ENCODE measurements around the gene DOCK2. TPM values are rescaled to one million over a fixed set of nuclear protein-coding genes. Genes with fewer than 3 reads are reported as not detected.
"Not testable (repeated sequence)": the region's sequence is repeated elsewhere in the genome, so short reads cannot be mapped to it uniquely, and the experiment has no call there.

Gene DOCK2
- total and polyA plus RNA-seq, 8 donors, result 0.73 to 15.6 (median 1.7) TPM

DNA sequence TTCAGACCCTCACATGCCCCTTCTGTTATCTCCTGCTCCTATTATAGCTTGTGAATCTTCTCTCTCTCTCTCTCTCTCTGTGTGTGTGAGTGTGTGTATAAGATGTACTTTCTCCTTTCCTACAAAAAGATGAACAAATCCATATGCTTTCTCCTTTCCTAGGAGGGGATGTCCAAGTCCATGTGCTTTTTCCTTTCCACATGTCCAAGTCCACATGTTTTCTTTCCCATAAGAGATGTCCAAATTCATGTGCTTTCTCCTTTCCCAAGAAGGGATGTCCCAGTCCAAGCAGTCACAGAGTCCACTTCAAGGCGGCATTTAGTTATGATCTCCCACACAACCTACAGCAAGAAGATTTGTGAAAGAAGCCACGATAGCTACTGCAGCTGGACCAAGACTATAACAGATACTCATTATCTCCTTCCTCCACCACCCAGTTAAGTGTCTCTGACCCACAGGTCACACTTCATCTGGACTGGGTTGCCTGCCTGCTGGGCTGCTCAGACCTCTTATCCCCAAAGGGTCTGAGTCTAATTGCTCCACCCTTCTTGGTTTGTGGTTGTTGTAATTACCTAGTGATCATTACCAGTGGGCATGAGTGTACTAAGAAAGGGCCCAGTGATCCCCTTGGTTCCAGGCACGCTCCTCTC lies 450.2 kb downstream of the DOCK2 start:
- no peak for FAIRE-seq
- TF ChIP-seq, protein P1, sequence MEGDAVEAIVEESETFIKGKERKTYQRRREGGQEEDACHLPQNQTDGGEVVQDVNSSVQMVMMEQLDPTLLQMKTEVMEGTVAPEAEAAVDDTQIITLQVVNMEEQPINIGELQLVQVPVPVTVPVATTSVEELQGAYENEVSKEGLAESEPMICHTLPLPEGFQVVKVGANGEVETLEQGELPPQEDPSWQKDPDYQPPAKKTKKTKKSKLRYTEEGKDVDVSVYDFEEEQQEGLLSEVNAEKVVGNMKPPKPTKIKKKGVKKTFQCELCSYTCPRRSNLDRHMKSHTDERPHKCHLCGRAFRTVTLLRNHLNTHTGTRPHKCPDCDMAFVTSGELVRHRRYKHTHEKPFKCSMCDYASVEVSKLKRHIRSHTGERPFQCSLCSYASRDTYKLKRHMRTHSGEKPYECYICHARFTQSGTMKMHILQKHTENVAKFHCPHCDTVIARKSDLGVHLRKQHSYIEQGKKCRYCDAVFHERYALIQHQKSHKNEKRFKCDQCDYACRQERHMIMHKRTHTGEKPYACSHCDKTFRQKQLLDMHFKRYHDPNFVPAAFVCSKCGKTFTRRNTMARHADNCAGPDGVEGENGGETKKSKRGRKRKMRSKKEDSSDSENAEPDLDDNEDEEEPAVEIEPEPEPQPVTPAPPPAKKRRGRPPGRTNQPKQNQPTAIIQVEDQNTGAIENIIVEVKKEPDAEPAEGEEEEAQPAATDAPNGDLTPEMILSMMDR (IDR thresholded peaks at IDR 0.05), result no peak
- WGBS, 2 donors, result 69 to 82% methylated on average over 3 of the region's 3 CpGs

DNA sequence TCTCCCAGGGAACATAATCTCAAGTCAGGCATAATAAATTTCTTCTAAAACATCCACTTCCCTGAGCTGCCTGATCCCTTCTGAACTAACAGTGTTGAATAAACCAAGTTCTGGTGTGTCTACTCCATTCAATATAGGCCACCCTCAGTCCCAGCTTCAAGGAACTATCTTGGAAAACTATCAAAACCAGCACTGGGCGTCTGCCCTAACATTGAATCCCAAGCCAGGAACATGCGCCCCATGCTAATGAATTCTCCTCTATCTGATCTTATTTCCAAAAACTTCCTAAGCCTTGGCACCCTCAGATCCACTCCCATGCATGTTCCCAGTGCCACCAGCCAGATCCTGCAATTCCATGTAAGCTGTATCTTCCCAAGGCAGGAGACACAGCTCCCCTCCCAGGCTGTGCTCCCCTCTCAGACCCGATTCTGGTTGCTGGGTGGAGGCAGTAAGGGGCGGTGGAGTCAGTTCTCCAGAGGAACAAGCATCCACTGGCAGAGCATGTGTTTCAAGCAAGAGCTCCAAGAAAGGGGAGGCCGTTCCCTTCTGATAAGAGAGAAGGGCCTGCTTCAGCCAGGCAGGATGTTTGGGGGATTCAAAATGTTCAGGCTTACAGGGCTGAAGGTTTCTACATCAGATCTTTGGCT lies 455.5 kb downstream of the DOCK2 start:
- no peaks in the 10 kb centered on the region for H3K9me3 ChIP-seq
- intact Hi-C loops (cut with DNase I), result no loop called here
- TF ChIP-seq, protein P1 (IDR thresholded peaks at IDR 0.05), result no peak
- DNase-seq (no peak), FAIRE-seq (no peak), ATAC-seq (no peak)
- no peaks in the 10 kb centered on the region for H3K36me3 ChIP-seq
- no peak overlapping the region for H3K4me3 ChIP-seq
- H3K27me3 ChIP-seq, result no peaks in the 10 kb centered on the region
- H3K4me1 ChIP-seq, result no peaks in the 10 kb centered on the region
- 46 to 56% methylated on average over 5 of the region's 5 CpGs for WGBS, 2 donors
- no peak overlapping the region for H3K27ac ChIP-seq

More for the DNA sequence above, 450.2 kb downstream of the DOCK2 start:
- Histone ChIP-seq H3K36me3 (no peaks in the 10 kb centered on the region), H3K4me1 (no peaks in the 10 kb centered on the region), H3K27me3 (peaks cover 0 to 4% (median 0%) of the 10 kb centered on the region in 4 donors), H3K27ac (no peak overlapping the region), H3K4me3 (no peak overlapping the region), H3K9me3 (no peaks in the 10 kb centered on the region)
- DNase-seq (no peak), ATAC-seq (no peak)
- intact Hi-C loops (cut with DNase I), result no loop called here

DNA sequence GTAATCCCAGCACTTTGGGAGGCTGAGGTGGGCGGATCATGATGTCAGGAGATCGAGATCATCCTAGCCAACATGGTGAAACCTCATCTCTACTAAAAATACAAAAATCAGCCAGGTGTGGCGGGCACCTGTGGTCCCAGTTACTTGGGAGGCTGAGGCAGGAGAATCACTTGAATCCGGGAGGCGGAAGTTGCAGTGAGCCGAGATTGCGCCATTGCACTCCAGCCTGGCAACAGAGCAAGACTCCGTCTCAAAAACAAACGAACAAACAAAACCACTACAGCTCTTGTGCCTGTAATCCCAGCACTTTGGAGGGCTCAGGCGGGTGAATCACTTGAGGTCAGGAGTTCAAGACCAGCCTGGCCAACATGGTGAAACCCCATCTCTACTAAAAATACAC lies 457.3 kb downstream of the DOCK2 start:
- H3K4me1 ChIP-seq; ATAC-seq; H3K4me3 ChIP-seq; H3K36me3 ChIP-seq; H3K27ac ChIP-seq; FAIRE-seq; intact Hi-C loops (cut with DNase I); H3K27me3 ChIP-seq; DNase-seq; H3K9me3 ChIP-seq: not testable (repeated sequence)
- WGBS, 2 donors, result 61 to 70% methylated on average over 10 of the region's 10 CpGs

DNA sequence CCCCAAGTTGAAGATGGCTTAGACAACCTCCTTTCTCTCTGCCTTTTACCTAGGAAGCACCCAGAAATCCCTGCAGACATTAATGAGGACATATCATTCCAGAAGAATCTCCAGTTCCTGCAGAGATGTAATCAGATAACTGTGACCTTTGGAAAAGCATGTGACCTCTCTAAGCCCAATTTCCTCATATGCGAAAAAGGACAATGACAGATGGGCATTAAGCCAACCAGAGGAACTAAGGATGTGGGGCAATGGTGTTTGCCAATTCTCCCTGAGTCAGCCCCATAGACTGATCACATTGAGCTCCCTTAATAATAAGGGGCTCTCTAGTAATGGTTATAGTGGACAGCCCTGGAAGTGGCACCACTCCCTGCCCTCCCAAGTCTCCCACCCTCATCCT lies 458.6 kb downstream of the DOCK2 start:
- 26 to 39% methylated on average over 1 of the region's 1 CpG for WGBS, 2 donors
- Histone ChIP-seq H3K36me3 (no peaks in the 10 kb centered on the region), H3K9me3 (no peaks in the 10 kb centered on the region), H3K4me1 (no peaks in the 10 kb centered on the region), H3K27me3 (no peaks in the 10 kb centered on the region), H3K27ac (no peak overlapping the region), H3K4me3 (no peak overlapping the region)
- no peak for ATAC-seq
- intact Hi-C loops (cut with DNase I), result loop anchor here in 1 of 3 donors (5.0 kb wide), 1 partner anchor 97 kb away; no protein-coding TSS in a partner anchor
- DNase-seq, result no peak
- FAIRE-seq, result no peak
- TF ChIP-seq, protein P1 (IDR thresholded peaks at IDR 0.05), result no peak

DNA sequence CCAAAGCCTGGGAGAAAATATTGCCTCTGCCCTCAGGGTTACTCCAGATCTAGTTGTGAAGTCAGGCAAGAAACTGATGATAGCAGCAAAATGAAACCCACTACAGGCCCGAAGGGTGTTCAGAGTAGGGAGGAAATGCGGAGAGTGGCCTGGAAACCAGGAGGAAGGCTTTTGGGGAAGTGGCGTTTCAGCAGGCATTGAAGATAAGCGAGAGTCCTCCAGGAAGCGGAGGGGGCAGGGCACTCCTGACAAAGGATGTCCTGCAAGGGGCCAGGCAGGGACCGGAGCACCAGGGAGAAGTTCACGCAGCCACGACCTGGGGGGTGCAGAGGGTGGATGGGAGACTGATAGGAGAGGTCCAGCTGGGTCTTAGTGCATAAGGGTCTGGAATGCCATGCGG lies 460.9 kb downstream of the DOCK2 start:
- ATAC-seq (peak in 1 of 4 donors; percentile 37), FAIRE-seq (no peak), DNase-seq (no peak)
- Histone ChIP-seq H3K27ac (no peak overlapping the region), H3K4me3 (no peak overlapping the region), H3K4me1 (no peaks in the 10 kb centered on the region), H3K9me3 (no peaks in the 10 kb centered on the region), H3K36me3 (no peaks in the 10 kb centered on the region), H3K27me3 (no peaks in the 10 kb centered on the region)
- TF ChIP-seq, protein P1 (IDR thresholded peaks at IDR 0.05), result no peak
- intact Hi-C loops (cut with DNase I), result loop anchor here in 1 of 3 donors (5.0 kb wide), 1 partner anchor 94 kb away; no protein-coding TSS in a partner anchor
- WGBS, 2 donors, result 68 to 73% methylated on average over 9 of the region's 9 CpGs
